GM18858 (cell line): ENCODE data around the gene SPEN.
"Not testable (repeated sequence)": the region's sequence is repeated elsewhere in the genome, so short reads cannot be mapped to it uniquely, and the experiment has no call there.

Experiments
- ATAC-seq: cut with Tn5 transposase; IDR thresholded peaks from one replicate; pipeline ENCODE4 v1.9.1; 2021; ENCODE audit not compliant: unreplicated experiment

The SPEN gene

DNA sequence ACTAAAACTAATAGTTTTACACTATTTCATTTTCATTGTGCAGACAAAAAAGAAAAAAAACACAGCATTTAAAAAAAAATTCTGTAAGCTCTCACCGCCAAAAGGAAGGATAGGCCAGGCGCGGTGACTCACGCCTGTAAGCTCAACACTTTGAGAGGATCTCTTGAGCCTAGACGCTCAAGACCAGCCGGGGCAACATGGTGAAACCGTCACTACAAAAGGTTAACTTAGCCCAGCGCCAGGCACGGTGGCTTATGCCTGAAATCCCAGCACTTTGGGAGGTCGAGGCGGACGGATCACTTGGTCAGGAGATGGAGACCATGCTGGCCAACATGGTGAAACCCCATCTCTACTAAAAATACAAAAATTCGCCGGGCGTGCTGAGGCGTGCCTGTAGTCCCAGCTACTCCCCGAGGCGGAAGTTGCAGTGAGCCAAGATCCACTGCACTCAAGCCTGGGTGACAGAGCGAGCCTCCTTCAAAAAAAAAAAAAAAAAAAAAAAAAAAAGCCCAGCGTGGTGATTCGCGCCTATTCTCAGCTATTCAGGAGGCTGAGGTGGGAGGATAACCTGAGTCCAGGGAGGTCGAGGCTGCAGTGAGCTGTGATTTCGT lies 14.3 kb upstream of the SPEN start:
- ATAC-seq = no peak

DNA sequence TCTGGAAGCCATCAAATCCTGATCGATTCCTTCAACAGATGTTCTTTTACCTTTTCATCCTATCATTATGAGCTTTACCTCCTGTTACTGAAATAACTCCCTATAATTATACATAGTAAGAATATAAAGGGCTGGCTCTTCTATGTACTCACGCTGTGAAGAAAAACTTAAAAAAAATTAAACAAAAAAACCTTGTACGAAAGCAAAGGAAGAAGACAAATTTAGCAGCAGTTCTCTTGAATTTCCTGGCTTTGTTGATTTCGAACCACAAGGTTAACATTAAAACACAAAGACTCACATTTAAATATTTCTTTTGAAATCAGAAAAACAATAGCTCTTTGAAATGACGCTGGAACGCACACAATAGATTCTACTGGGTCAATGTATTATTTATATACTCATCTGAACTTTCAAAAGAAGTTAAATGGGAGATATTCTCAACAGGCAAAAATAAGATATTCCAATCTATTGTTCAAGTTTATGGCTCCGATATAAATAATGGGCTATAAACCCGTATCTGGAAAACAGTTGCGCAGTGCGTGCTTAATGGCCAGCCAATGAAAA lies 13.6 kb upstream of the SPEN start:
- ATAC-seq = no peak

DNA sequence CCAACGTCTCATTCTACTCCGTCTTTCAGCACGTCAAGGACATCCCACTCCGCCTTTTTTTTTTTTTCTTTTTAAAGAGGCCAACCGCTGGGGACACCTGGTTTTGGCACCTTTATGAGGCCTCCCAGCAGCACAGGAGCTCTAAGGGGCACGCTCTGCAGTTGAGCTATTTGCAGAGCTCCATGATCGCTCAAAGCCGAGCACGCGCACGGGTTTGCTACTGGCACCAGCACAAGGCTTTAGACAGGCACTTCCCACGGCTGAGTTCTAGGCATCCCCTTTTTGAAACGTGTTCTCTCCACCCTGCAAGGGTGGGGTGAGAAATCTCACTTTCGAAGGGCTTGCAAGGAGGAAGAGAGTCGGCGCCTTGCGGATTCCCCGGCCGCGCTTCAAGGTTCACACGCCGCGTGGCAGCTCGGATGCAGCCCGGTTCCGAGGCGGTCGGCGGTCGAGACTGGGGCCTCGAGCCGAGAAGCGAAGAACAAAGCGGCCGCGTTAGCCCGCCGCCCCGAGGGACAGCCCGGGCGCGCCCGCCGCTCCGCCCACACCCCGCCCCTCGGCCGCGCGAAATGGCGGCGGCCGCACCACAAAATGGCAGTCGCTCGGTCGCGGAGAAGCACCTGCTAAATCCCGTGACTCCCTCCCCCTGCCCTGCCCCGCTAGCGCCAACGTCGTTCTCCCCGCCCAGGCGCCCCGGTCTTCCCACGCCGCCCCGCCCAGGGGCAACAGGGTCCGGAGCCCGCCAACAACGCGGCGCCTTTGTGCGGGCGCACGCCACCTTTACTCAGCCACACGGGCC lies 12.9 kb upstream of the SPEN start:
- peak; percentile 29 for ATAC-seq

DNA sequence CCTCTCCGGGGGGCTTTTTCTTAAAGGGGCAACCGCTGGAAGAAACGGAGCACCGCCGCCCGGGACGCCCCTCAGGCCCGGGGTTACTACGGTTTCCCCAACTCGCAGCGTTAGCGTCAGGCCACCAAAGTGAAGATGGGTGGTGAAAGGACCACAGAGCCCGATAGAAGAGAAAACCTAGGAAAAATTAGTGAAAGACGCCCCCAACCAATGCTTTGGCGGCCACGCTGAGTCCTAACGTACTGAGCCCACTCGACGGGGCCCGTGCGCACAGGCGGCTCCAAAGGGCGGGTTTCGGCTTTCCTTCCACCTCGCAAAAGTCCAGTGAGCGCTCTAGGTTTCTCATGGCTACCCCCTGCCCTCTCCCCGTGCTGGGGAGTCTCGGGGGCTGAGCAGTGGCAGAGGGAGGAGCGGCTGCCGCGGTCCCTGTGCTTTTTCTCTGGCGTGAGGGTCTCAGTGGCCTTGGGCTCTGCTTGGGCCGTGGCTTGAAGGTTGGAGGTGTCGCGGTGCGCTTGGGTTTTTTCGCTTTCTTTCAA lies 12.2 kb upstream of the SPEN start:
- ATAC-seq = no peak

DNA sequence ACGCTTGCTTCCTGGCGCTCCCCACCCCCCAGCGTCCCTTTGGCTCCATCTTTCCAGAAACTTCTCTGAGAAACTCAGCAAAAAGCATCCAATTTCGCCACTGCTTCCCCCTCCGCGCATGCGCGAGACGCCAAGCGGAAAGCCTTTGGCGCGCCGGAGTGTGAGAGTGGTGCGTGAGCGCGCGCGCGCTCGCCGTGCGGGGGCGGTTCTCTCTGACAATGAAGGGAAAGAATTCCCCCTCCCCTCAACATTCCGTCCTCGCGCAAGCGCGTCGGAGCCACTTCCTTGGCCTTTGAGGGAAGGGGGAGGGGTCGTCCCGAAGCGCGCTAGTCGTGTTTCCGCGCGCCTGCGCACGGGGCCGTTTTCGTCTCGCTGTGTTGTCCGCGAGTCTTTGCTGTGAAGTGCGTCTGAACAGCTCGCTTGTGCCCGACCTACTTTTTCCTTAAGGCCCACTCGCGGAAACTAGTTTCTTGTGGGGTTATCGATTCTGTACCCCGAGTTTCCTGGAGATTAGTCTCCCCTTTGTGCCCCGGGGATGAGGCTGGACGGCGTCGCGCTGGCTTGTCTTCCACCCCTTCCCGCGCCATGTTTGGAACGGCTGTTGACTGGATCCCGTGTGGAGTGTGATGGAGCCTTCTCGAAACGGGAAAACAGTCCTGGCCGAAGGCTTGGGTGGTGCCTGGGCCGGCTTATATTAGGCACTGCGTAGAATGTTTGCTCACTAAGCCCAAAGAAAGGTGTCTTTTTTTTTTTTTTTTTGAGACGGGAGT lies 11.6 kb upstream of the SPEN start:
- ATAC-seq = peak; percentile 31

DNA sequence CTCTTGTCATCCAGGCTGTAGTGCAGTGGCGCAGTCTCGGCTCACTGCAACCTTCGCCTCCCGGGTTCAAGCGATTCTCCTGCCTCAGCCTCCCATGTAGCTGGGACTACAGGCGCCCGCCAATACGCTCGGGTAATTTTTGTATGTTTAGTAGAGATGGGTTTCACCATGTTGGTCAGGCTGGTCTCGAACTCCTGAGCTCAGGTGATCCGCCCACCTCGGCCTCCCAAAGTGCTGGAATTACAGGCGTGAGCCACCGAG lies 11.1 kb upstream of the SPEN start:
- ATAC-seq = not testable (repeated sequence)

DNA sequence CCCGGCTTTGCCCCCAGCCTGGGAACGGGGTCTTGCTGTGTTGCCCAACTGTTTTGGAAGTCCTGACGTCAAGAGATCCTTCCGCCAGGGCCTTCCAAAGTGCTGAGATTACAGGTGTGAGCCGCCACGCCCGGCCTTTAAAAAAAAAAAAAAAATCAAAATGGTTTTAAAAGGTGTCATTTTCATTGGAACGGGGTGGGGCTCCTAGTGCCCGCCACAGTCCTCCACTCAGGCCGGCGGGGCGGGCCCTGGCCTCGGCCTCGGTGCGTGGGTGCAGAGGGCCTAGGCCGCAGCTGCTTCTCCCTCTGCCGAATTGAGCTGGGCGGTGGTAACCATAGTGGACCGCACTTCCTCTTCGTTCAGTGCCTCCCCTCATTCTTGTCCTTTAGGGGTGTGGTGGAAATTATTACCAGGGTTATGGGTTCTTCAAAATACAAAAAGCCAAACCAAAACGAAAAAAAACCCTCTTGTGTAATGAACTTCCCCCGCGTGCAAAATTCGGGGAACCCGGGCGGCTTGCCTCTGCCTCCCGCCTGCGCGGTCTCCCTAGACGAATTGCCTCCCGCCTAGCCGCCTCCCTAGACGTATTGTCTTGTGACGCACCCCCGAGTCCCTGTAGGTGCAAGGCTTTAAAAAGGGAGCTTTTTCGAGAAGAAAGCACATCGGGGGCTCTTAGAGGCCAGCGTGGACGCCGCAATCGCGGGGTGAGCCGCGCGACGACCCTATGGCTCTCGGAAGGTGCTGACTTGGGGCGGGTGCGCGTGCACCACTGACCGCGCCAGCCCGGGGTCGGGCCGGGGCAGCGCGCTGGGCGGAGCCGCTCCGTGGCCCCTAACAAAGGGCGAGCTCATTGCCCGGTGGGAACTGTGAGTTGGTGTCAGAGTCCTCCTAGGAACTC lies 10.5 kb upstream of the SPEN start:
- ATAC-seq = no peak

DNA sequence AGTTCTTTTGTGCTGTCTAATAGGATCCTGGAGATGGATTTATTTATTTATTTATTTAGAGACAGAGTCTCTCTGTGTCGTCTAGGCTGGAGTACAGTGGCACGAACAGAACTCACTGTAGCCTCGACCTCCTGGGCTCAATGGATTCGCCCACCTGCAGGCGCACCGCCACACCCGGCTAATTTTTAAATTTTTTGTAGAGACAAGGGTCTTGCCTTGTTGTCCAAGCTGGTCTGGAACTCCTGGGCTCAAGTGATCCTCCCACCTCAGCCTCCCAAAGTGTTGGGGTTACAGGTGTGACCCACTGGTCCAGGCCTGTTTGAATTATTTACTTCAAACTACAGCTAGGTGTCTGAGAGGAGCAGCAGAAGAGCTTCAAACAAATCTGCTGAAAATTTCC lies 9.6 kb upstream of the SPEN start:
- no peak for ATAC-seq

DNA sequence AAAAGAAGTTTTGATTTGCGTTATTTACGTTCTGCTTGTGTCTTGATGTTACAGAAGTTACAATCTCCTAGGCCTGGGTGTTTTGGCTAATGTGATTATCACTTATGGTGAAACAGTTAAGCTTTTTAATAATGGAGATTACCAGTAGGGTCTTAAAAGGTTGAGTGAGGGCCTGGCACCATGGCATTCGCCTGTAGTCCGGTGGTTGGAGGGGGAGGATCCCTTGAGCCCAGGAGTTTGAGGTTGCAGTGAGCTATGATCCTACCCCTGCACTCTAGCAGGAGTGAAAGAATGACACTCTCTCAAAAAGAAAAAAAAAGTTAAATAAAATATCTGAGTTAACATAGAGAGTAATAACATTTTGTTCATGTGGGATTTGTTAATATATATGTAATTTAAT lies 8.8 kb upstream of the SPEN start:
- ATAC-seq = no peak

DNA sequence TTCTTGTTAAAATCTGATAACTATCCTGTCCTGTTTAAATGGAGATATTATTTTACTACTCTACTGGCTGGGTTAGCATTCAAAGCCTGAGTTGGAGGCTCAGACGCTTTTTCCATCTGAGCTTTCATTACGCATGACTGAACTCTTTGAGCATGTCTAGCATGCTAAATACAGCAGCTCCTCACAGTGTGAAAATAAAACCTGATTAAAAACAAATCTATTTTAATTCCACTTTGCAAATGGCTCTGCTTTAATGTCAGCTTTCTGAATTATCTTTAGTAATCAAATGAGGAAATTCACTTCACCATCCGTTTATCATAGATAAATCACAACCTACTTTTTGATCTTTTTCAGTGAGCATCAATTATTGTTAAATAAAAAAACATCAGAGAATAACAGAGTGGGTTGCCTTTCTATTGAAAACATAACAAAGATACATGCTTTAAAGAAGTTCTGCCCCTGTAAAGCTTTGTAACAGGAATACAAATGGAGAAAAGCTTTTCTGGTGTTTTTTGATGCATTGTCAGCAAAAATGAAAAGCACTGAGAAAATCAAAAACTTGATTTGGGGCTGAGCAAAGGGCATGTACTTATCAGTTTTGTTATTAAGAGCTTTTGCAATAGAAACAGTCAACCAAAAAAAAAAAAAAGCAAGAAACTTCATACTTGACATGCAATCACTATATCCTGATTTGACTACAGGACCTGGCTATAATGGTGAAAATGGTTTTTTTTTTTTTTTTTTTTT lies 3.5 kb upstream of the SPEN start:
- ATAC-seq = no peak

DNA sequence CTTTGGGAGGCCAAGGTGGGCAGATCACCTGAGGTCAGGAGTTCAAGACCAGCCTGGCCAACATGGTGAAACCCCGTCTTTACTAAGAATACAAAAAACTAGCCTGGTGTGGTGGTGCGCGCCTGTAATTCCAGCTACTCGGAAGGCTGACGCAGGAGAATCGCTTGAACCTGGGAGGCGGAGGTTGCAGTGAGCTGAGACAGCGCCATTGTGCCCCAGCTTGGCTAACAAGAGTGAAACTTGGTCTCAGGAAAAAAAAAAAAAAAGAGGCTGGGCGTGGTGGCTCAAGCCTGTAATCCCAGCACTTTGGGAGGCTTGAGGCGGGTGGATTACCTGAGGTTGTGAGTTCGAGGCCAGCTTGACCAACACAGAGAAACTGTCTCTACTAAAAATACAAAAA lies 1.5 kb upstream of the SPEN start:
- not testable (repeated sequence) for ATAC-seq

DNA sequence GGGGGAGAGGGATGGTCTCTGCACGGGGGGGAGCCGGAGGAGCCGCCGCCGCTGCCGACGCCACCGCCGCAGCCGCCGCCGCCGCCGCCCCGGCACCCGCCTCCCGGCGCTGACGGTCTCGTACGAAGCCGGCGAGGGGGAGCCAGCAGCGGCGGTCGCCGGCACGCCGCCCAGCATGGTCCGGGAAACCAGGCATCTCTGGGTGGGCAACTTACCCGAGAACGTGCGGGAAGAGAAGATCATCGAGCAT lies 311 bp downstream of the SPEN start:
- no peak for ATAC-seq

DNA sequence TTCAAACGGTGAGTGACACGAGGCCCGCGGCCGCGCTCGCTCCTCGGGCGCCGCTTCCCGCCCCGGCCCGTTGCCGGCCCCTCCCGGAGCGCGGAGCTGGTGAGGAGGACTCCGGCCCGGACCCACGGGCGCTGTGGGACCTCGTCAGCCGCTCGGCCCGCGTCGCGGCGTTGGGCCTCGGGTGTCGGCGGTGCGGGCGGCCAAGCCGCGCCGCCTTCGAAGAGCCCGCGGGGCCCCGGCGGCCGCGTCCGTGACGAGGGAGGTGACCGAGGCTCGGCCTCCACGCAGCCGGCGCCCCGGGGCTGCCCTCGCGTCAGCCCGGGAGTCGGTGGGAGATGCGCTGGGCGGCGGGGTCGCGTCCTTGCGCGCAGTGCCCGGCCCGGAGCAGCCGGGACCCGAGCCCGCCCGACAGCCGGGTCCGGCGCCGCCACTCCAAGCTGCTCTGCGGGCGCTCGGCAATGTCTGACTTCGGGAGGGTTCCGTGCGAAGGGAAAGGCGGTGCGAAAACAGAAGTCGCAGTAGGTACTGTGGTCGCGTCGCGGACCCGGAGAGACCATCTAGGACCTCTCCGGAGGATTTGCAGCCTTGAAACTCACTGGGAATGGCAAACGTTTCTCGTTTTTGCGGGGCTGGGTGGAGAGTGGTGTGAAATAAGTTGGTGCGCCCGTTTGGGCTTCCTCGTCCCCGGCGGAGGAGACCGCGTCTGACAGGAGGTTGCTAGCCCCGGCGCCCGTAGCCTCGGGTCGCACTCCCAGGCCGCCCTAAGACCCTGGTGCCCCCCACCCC lies 829 bp downstream of the SPEN start:
- ATAC-seq = peak; percentile 6

DNA sequence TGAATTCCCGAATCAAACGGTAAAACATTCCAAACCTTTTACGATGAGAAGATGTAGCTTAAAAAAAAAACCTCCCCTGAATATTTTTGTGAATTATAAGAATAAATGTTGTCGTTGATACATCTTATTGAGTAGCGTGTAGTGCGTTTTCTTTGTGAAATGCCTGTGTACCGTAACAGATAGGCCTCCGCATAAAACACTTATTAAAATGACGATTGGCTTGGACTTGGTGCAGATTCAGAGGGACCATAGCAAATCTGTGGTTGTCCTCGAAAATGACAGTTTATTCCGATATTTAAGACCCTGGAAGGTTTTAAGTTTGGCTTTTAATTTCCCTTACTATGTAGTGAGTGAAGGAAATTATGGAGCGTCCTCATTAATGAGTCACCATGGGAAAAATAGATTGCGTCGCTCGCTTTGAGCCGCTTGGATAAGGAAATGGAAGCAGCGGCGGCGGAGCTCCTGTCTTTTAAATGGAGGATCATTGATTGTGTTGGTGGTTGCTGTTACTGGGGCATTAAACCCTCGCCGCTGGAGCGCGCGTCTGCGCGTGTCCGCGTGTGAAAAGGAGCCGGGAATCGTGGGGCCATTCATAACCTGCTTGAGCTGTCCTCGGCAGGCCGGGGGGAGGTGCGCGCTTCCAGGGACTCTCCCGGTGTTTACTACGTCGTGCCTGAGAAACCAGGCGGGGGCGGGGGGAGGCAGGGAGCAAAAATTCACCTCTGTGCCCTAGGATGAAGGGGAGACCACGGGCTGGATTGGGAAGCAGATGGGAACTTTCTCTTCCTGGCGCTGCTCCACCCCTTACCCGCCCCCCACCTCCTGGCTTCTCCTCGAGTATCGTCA lies 1.6 kb downstream of the SPEN start:
- ATAC-seq = no peak

DNA sequence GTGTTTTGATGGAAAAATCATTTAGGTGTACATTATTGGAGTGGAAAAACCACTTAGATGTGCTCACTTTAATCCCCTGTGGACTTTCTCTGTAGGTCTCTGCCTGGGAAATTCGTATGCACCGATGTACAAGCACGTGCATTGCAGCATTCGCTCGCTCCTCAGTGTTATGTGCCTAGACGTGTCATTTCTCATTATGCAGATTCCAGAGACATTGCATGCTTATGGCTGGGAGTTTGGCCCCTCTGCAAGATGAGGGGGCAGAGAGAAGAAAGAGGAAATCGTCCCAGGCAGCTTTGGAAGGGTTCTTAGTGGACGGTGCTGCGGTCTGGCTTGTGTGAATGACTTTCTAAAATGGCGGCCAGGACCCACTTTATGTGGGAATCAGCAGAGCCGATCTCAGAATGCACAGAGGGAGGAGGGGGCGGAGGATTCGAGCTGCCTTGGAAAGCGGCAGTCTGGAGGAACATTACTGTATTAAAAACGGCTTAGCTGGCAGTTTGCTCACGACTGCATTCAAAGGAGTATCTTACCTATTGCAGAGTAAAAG lies 2.3 kb downstream of the SPEN start:
- no peak for ATAC-seq

DNA sequence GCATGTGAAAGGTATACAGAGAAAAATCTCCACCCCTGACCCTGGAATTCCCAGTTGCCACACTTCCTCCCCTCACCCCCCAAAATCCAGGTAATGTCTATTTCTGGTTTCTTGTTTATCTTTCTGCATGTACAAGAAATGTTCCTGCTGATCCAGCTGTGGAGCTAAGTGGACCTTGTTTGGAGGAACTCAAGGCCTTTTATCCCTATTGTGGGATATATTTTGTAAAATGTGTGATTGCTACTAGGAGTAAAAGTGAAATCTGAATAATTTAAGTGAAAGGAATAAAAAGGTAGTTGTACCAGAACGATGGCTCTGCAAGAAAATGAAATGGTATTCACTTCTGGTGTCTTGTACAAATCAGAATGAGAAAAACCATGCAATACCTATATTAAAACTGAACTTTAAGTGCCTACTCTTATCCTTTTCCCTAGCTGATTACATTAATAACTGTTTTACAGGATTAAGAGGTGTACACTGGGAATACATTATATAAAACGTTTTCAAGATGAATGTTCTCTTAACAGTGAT lies 3.0 kb downstream of the SPEN start:
- no peak for ATAC-seq

DNA sequence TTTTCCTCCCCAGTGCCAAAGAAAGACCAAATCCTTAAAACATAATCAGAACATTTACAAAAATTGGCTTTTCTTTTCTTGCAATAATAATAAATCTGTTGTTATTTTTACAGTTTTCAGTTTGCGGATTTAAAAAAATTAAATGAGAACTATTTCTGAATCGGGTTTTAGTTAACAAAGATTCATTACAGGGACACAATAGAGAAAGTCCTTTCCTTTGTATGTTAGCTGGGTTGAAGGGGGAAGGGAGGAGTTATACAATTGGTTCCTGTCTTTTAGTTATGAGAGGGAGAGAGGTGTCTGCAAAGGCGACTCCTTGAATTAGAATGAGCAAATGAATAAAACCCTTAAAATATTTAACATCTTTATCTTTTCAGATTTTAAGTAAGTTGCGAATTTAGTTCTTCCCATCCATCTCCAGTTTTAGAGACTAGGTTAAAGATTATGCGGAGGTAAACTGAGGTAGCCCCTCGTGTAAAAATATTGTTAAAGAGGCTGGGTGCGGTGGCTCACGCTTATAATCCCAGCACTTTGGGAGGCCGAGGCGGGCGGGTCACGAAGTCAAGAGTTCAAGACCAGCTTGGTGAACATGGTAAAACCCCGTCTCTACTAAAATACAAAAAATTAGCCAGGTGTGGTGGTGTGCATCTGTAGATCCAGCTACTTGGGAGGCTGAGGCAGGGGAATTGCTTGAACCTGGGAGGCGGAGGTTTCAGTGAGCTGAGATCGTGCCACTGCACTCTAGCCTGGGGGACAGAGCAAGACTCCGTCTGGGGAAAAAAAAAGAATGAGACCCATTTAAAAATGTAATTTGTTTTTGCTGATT lies 3.9 kb downstream of the SPEN start:
- ATAC-seq = no peak
